Measurements from ENCODE around the gene H2BK1. TPM values are rescaled to one million over a fixed set of nuclear protein-coding genes. Genes with fewer than 3 reads are reported as not detected.

H2BK1 gene
- not detected in 5 replicates for total RNA-seq (2022; extraction: Qiagen RNA extraction)

DNA sequence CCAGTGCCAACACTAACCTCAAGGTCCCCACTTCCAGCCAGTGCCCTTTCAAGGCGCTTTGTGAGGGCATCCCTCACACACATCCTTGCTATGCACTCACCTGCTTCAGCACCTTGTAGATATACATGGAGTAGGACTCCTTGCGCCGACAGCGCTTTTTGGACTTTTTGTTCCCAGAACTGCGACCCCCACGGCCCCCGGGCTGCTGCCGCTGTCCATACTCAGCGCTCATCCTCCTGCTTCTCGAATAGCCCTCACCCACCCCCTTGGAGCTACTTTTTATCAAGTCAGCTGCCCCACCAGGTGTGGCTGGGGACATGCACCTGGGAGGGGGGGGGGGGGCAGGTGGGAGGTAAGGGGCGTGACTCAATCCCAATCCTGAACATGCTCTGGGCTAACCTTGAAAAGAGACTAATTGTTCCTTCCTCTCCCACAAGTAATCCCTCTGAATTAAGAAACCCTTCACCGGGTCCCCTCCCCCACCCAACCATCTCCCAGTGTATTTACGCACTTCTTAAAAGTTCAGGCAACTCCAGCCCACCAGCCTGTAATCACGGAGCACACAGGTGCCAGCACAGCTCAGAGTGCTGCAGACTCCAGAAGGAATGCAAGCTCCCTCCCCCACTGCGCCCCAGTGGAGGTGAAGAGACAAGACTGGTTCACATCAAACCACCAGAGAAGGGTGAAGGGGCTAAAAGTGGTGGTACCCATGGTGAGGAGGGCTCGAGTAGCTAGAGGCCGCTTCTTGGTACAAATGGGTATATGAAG, at the start of gene H2BK1:
H2BK1 (minus strand) TSS at position 402 of the 768 bp plus-strand sequence; CDS start at position 232, 170 bp downstream.

DNA sequence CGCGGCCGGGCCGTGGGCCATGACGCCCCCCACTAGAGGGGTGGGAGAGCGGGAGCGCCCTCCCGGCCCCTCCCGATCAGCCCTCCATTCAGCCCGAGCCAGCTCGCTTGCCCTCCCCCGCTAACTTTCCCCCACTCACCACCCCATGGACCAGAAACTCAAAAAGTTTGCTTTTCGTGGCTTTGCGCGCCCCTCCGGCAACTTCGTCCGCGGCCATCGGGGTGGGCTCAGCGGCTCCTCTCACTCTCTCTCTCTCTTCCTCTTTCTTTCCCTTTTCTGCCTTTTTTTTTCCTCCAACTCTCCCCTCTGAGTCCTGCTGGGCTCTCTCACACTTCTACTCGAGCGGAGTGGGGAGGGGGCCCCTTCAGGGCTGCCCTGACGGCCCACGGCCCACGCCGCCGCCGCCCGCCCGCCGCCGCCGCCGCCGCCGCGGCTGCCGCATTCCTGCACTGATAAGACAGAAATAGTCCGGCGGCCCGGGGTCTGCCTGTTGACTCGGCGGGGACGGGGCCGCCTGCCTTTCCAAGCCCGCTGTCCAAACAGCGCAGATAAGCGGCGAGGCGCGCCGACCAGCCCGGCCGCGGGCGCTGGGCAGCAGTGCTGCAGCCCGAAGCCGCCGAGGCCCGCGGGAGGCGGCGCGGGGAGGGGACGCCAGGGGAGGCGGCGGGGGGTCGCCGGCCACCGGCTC, 38.2 kb upstream of the H2BK1 start, which contains the start of gene SMARCD3:
SMARCD3 (minus strand) TSS at position 349 of the 688 bp plus-strand sequence; CDS start at position 217, 132 bp downstream.

DNA sequence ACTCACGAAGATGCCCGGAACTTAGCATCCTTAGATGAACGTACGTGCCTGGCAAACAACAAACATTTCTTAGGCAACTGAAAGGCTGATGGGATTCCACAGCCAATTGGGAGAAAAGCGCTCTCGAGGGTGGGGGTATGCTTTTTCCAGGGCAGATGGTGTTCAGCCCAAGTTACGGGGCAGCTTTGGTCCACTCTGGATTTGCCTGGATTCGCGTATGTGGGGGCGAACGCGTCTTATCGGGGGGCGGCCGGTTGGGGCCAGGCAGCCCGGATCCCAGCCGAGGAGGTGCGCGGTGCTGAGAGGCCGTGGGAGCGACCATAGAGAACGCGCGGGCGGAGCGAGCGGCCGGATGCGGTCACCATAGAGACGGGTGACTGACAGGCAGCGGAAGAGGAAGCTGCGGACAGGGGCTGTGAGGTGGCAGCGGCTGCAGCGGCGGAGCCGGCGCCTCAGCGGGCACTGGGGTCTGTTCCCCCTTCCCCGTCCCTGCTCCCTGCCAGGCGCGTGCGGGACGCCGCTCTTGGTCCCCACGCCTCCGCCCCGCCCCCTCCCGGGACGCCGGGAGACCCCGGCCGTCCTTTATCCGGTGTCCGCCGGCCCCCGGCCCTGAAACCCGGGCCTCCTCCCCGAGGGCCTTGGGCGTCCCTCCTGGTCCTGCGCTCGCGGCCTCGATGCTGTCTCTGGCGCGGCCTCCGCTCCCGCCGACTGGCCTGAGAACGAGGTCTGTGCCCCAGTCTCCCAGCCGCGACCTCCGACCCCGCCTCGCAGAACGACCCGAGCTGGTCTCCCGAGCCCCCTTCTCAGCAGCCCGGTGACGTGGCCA, 22.0 kb upstream of the H2BK1 start, which contains the start of gene CHPF2:
CHPF2 (plus strand) TSS at position 393 of the 826 bp plus-strand sequence. CDS start 1,529 bp downstream, outside the sequence.

DNA sequence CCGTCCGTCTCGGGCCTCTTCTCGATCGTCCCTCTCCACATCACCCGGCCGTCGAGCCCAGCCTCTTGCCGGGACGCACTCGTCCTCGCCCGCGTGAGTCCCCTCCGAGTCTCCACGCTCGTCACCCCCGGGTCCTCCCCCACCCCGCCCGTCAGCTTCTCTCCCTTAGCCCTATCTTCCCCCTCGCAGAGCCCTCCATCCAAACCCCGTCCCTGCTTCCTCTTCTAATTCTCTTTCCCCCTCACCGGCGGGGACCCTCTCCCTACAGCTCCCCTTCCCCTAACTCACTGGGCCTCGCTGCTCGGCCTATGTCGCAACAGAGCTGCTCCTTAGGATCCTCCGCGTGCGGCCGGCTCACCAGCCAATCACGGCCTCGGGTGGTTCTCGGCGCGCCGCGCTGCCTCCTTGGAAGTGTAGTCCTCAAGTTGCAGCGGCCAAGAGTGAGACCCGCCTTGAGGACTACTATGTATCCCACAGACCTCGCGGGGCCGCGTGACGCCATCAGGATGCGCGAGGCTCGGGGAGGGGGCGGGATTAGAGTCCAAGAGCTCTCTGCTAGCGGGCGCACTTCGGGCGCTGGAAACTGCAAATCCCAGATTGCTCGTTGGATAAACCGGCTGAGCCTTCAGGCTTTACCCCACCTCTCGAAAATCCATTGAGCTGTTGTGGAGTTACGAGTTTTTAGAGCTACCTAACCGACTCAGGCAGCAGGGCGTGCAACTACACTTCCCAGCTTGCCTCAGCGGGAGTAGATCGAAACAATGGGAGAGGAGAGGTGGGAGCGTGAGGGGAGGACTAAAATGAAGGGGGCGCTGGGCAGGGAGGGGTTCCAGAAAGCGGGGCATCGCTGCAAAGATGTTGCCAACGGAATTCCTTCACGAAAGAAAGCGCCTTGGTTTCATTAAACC, 16.8 kb upstream of the H2BK1 start, which contains the start of gene ABCF2:
ABCF2 (minus strand) TSS at position 331 of the 908 bp plus-strand sequence. CDS start 747 bp downstream, outside the sequence.

DNA sequence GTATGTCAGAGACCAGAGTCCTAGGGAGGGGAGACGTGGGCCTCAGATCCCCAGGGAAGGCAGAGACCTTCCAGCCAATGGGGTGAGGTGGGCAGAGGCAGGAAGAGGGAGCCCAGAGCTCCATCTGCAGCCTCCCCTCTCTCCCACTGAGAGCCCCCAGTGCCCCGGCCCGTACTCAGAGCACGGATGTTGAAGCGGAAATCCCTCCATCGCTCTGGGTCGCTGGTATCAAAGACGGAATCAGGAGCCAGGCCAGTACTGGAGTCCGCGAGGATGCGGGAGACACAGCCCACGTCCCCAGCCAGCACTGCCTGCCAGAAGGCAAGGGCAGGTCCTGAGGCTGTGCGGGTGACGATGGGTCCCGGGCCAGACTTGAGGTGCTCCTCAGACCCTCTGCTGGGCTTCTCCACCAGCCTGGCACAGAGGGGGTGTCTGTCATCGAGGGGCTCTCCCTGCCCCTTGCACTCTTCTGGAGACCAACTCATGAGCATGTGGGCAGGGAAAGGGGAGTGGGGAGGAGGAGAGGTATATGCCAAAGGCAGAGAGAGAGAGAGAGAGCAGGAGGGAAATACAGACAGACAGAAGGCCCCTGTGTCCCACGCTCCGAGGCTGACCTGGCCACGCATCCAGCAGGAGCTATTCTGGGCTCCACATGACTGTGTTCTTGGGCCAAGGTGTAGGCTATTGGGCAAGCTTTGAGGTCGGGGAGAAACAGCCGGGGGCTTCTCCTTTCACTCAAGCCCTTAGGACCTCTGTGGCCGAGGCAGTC, 23.5 kb downstream of the H2BK1 start, which contains the start of gene ASB10:
ASB10 (minus strand) TSS at position 611 of the 769 bp plus-strand sequence; CDS start at position 491, 120 bp downstream.

DNA sequence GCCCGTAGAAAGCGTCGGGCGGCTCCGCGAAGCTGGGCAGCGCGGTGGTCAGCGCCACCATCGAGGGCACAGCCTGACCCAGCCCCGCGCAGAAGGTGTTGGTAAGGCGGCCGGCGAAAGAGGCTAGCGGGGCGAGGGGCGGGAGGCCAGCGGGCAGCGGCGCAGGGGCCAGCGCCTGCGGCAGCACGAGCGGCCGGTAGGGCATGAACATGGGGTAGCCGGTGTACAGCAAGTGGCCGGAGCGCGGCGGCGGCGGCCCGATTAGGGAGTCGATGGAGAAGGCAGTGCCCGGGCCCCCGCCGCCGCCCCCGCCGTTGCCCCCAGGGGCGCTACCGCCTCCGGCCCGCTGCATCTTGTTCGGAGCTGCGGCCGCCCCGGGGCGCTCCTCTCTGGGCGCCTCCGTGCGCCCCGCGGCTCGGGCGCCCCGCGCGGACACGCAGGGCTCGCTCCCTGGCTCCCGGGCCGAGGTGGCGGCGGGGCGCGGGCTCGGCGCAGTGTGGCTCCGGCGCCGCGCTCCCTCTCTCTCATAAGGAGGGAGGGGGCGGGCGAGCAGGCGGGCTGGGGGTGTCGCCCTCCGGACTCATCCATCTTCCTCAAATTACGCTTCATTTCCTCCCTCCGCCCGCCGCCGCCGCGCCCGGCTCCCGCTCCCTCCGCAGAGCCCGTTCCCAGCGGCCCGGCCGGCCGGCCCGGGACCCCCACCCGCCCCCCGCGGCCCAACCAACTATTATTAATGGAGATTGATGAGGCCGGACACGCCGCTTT, 42.9 kb downstream of the H2BK1 start, which contains the start of gene GBX1:
GBX1 (minus strand) TSS at position 498 of the 765 bp plus-strand sequence; CDS start at position 352, 146 bp downstream.

Other genes starting within 250 kb of the H2BK1 start
- 2.9 to 3.6 TPM (median 3.3 TPM) in 5 replicates for gene KCNH2, start 232.2 kb downstream of the H2BK1 start, total RNA-seq (2022; extraction: Qiagen RNA extraction)
- gene NOS3, start 219.5 kb downstream of the H2BK1 start, total RNA-seq (2022; extraction: Qiagen RNA extraction) = 0.33 to 0.51 TPM (median 0.38 TPM) in 5 replicates
- 0.34 to 1.1 TPM (median 0.70 TPM) in 5 replicates for gene ATG9B, start 186.0 kb downstream of the H2BK1 start, total RNA-seq (2022; extraction: Qiagen RNA extraction)
- gene ABCB8, start 182.0 kb downstream of the H2BK1 start, total RNA-seq (2022; extraction: Qiagen RNA extraction) = 40.2 to 49.4 TPM (median 46.1 TPM) in 5 replicates
- 6.0 to 10.8 TPM (median 9.5 TPM) in 5 replicates for gene ASIC3, start 162.0 kb downstream of the H2BK1 start, total RNA-seq (2022; extraction: Qiagen RNA extraction)
- 29.7 to 32.8 TPM (median 32.5 TPM) in 5 replicates for gene CDK5, start 152.6 kb downstream of the H2BK1 start, total RNA-seq (2022; extraction: Qiagen RNA extraction)
- gene SLC4A2, start 150.9 kb downstream of the H2BK1 start, total RNA-seq (2022; extraction: Qiagen RNA extraction) = 201 to 272 TPM (median 246 TPM) in 5 replicates
- gene FASTK, start 129.7 kb downstream of the H2BK1 start, total RNA-seq (2022; extraction: Qiagen RNA extraction) = 58.8 to 75.1 TPM (median 73.7 TPM) in 5 replicates
- gene TMUB1, start 127.0 kb downstream of the H2BK1 start, total RNA-seq (2022; extraction: Qiagen RNA extraction) = 37.6 to 56.1 TPM (median 55.7 TPM) in 5 replicates
- gene AGAP3, start 124.0 kb downstream of the H2BK1 start, total RNA-seq (2022; extraction: Qiagen RNA extraction) = 52.0 to 61.2 TPM (median 56.3 TPM) in 5 replicates
- gene GBX1, start 42.8 kb downstream of the H2BK1 start, total RNA-seq (2022; extraction: Qiagen RNA extraction) = 0.10 to 0.17 TPM in 2 of 5 replicates, not detected in the others
- not detected in 5 replicates for gene ASB10, start 23.2 kb downstream of the H2BK1 start, total RNA-seq (2022; extraction: Qiagen RNA extraction)
- gene ABCF2, start 16.7 kb upstream of the H2BK1 start, total RNA-seq (2022; extraction: Qiagen RNA extraction) = 59.6 to 71.5 TPM (median 61.7 TPM) in 5 replicates
- 41.0 to 46.4 TPM (median 43.4 TPM) in 5 replicates for gene CHPF2, start 22.0 kb upstream of the H2BK1 start, total RNA-seq (2022; extraction: Qiagen RNA extraction)
- gene SMARCD3, start 38.2 kb upstream of the H2BK1 start, total RNA-seq (2022; extraction: Qiagen RNA extraction) = 8.3 to 9.9 TPM (median 9.7 TPM) in 5 replicates
- gene NUB1, start 131.3 kb upstream of the H2BK1 start, total RNA-seq (2022; extraction: Qiagen RNA extraction) = 32.1 to 45.4 TPM (median 36.0 TPM) in 5 replicates
- gene WDR86, start 199.6 kb upstream of the H2BK1 start, total RNA-seq (2022; extraction: Qiagen RNA extraction) = 0.11 to 0.23 TPM (median 0.16 TPM) in 5 replicates
- not detected in 5 replicates for gene CRYGN, start 229.7 kb upstream of the H2BK1 start, total RNA-seq (2022; extraction: Qiagen RNA extraction)